Amniotic epithelial cell (primary cell): ENCODE results near the gene CCL25.

Source experiments
- DNase-seq: peaks from one replicate; pipeline ENCODE4 v3.0.0-alpha.2; 2010; ENCODE audit warnings: low read depth

CCL25 gene

DNA sequence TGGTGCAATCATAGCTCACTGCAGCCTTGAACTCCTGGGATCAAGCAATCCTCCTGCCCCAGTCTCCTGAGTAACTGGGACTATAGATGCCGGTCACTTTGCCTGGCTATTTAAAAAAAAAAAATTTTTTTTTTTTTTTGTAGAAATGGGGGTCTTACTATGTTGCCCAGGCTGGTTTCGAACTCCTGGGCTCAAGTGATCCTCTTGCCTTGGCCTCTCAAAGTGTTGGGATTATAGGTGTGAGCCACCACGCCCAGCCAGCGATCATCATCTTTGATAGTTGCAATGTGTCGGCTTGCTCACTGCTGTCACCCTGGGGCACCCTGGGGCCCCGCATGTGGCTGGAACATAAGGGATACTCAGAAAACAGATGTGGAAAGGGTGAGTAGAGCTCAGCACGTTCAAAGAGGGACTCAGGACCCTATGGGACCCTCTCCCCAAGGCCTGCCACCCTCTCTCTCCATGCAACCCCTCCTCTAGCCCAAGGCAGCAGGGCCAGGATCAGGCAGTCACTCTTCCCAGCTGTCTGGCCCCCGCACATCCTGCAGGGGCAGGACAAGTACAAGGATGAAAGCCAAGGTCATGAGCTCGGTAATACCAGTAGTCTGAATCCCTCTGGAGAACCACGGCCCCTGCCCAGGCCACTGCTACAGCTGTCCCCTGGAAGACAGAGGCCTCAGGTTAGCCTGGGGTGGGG lies 6.5 kb upstream of the CCL25 start:
- DNase-seq, result no peak

DNA sequence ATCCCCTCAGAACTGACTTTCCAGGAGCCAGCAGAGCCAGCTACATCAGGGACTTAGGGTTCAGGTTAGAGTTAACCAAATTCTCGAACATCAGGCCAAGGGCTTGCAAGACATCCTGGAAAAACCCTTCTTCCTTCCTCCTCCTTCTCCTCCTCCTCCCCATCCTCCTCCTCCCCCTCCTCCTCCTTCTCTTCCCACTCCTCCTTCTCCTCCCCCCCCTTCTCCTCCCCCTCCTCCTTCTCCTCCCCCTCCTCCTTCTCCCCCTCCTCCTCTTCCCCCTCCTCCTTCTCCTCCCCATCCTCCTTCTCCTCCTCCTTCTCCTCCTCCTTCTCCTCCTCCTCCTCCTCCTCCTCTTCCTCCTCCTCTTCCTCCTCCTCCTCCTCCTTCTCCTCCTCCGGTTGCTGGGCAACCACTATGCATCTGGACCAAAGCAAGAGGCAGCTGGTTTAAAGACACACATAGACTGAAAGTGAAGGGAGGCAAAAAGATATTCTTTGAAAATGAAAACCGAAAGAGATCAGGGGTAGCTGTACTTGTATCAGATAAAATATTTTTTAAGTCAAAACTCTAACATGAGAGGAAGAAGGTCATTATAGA lies 5.9 kb upstream of the CCL25 start:
- no peak for DNase-seq

DNA sequence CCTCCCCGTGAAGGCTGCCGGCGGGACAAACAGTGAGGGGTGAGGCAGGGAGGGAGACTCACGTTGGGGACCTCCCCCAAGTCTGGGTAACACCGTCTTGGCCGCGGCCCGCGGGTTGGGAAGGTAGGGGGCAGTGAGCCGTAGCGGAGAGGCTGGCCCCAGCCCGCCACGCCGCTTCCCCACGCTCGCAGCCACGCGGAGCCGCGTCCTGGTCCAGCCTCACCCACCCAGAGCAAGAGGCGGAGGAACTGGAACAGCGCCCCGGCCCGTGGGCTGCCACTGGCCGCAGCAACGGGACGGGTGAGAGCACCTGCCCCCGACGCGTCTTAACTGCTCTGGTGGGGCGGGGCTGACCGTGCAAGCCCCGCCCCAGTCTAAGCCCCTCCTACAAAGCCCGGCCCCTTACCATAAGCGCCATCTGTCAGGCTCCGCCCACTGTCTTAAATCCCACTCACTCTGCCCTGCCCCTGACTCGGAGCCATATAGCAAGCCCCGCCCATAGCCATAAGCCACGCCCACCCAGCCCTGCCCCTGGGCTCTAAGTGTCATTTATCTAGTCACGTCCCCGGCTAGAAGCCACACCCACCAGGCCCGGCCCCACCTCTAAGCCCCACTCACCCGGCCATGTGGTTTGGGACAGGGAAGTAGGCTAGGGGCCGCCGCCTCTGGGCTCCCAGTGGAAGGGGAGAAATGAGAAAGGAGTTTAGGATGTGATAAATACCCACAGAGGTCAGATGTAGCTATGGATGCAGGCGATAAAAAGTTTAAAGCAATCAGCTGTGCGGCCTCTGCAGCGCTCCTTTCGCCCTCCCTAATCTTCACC lies 2.1 kb upstream of the CCL25 start:
- peak; percentile 63 for DNase-seq

DNA sequence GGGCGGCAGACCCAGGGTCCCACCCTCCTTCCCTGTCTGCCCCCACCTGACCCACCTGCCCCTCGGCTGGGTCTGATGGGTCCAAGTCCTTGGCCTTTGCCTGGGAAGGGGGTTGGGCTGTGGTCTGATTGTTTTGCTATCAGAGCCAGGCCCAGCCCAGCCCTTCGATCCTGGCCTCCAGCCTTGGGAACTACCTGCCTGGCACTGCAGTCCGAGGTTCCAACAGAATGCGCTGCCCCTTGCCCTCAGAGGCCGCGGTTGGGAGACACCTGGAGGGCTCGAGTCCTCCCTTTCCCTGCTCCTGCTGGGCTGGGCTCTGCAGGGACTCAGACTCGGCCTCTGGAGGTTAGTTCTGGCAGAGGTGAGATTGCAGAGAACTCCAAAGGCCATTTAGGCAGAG lies 1.6 kb downstream of the CCL25 start:
- no peak for DNase-seq

DNA sequence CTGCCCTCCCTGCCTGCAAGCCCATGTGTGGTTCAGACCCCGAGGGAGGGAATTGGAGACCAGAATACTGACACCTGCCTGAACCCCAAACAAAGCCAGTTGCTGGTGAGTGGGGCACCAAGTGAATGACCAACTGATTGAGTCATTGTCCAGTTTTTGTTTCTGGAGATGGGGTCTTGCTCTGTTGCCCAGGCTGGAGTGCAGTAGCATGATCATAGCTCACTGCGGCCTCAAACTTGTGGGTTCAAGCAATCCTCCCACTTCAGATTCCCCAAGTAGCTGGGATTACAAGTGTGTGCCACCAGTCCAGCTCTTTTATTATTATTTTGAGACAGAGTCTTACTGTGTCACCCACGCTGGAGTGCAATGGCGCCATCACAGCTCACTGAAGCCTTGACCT lies 4.0 kb downstream of the CCL25 start:
- DNase-seq, result no peak

DNA sequence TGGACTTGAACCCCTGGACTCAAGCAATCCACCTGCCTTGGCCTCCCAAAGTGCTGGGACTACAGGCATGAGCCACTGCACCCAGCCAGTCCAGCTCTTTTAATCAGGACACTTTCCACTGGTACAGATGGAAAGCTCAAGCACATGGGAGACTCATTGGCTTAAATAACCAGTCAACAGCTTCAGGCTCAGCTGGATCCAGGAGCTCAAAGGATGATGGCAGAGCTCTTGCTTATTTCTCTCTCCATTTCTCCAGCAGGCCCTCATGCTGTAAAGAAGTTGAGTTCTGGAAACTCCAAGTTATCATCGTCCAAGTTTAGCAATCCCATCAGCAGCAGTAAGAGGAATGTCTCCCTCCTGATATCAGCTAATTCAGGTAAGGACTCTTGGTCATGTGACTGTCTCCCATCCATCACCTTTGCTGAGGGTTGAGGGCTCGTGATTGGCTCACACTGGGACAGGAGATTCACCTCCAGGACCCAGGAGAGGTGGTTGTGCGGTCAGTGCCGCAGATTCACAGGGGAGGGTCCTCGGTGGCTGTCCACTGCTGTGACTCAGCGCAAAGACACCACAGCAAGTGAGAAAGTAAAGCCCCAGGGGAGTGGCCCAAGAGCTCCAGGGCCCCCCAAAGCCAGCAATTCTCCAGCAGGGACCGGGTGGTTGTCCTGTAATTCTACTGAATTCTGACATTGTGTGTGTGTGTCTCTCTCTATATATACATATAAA lies 5.1 kb downstream of the CCL25 start:
- no peak for DNase-seq

DNA sequence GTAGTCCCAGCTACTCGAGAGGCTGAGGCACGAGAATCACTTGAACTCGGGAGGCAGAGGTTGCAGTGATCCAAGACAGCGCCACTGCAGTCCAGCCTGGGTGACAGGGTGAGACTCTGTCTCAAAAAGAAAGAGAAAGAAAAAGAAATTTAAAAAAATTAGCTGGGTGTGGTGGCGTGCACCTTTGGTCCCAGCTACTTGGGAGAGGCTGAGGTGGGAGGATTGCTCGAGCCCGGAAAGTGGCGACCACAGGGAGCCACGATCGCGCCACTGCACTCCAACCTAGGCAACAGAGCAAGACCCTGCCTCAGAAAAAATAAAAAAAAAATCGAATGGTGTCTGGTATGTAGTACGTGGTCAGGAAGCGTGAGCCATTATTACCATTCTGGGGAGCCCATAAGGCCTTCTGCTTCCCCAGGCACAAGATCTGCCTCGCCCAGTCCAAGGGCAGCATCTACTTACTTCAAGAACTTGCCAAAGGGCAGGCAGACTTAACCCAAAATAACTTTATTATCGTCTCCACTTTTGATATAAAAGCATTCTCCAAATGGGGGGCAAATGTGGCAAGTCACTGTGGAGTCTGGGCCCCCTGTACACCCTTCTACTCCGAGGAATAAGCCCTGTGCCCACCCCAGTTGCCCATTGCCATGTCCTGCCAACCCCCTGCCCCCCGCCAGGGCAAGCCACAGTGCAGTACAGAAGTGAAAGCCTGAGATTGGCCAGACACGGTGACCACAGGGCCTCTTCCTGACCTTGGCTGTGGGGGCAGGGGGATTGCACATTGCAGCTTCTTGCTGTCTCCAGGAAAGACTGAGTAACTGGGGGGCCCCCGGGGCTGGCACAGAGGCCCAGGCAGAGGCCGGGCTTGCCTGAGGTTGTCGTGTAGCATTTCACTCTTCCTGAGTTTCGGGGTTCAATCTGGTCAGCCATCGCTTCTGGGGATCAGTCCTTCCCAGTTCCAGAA lies 12.6 kb downstream of the CCL25 start:
- peak; percentile 24 for DNase-seq

DNA sequence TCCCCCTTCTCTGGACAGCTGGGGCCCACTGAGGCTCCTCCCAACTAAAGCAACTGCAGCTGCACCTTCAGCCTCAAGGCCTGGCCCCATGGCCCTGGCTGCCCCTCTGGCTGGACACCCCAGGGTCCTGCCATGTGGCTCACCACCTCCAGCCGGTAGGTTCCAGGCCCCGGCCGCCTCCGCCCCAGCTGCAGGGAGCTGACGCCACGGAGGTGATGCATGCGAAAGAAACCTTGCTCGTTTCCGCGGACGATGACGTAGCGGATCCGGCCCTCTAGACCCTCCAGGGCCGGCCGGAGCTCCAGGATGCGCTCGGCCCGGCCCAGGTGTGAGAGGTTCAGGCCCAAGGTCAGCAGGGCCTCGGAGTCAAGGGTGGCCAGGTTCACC lies 13.3 kb downstream of the CCL25 start:
- no peak for DNase-seq

DNA sequence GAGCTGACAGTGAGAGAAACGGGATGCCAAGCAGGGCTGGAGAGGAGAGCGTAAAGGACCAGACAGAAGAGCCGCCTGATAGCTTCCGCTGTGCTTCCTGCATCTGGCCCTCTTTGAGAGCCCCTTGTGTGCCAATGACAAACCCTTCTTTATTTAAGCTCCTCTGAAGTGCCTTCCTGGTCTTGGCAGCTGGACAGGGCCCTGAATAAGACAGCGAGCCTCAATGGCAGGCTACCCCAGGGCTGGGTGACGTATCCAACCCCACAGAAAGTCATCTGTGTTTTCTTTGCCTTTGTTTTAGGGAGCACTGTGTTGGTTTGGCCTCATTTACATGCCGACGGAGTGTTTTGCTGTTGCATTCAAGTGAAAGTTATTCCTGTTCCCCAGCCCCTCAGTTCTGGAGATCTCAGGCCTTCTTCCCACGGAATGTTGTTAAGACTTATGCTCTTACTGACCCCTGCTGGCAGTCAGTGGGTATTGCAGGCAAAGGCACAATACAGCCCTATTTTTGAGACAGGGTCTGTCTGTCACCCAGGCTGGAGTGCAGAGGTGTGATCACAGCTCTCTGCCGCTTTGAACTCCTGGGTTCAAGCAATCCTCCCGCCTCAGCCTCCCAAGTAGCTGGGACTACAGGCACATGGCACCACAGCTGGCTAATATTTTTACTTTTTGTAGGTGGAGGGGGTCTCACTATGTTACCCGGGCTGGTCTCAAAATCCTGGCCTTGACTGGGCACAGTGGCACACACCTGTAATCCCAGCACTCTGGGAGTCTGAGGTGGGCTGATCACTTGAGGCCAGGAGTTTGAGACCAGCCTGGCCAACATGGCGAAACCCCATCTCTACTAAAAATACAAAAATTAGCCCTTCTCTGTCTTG lies 16.8 kb downstream of the CCL25 start:
- DNase-seq, result no peak

DNA sequence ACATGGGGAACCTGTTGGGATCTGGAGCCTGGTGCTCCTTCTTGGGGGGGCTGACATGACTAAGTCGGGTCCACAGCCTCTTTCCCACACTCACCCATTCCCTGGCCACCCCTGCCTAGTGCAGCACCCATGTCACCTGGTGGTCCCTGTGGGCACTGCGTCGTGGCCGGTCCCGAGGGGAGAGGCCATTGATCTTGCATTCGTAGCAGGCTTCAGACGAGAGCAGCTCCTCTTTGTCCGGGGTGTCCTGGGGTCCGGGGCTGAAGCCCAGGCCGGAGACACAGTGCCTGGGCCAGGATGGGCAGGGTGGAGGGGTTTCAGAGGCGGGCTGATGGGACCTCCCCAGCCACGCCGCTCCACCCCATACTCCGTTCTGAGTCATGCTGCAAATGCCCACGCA lies 19.4 kb downstream of the CCL25 start:
- no peak for DNase-seq

DNA sequence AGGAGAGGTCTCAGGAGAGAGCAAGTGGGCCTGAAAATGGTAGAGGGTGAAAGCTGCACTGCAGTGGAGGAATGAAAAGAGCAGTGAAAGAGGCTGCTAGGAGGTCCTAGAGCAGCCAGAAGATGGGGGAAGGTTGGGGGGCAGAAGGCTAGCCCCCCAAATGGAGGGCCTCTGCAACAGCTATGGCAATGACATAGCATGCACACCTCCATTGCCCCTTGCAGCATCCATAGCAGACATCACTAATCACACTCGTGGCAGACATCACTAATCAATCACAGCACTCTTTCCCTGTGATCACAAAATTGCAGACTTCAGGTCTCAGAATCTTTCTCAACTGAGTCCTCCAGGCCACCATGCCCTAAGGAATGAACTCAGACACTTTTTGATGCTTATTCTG lies 21.9 kb downstream of the CCL25 start:
- DNase-seq, result no peak

DNA sequence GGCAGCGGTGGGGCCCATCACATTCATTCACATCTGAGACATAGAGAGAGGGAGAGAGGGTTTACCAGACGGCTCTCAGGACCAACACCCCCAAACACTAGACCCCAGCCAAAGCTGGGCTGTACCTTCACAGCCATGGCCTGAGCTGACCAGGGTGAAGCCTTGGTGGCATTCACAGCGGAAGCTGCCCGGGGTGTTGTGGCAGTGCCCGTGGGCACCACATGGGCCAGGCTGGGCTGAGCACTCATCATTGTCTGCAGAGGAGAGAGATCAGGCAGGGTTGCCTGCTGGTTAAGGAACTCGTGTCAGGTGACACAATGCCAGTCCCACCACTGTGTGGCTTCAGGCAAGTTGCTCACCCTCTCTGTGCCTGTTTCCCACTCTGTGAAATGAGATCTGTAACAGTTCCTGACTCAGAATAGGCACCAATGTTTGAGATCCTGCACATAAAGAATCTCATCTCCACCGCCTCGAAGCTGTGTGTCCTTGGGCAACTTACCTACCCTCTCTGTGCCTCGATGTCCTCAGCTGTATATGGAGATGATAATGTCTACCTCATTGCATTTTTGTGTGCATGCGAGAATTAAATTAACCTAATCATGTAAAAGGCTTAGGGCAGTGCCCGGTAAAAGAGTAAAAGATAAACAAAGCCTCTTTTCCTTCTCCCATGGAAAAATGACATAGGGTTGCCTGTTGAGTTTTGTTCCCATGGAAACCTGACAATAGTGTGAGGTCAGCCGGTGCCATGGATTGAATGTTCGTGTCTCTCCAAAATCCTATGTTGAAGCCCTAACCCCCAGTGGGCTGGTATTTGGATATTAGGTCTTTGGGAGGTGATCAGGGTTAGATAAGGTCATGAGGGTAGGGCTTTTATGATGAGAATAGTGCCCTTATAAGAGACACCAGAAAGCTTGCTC lies 22.9 kb downstream of the CCL25 start:
- no peak for DNase-seq

DNA sequence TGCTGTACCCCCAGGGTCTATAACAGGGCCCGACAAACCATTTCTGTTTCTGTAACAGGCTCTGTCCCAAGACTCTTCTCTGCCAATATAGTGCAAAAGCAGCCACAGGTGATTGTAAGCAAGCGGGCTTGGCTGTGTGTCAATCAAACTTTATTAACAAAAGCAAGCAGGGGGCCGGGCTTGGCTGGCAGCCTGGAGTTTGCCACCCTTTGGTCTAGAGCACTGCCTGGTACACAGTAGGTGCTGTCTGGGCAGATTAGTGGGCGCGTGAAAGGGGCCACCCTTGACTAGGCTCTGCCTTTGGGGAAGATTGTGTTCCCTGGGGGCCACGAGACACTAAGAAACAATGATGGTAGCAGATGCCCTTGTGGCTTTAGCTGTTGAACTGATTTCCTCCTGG lies 27.4 kb downstream of the CCL25 start:
- no peak for DNase-seq

DNA sequence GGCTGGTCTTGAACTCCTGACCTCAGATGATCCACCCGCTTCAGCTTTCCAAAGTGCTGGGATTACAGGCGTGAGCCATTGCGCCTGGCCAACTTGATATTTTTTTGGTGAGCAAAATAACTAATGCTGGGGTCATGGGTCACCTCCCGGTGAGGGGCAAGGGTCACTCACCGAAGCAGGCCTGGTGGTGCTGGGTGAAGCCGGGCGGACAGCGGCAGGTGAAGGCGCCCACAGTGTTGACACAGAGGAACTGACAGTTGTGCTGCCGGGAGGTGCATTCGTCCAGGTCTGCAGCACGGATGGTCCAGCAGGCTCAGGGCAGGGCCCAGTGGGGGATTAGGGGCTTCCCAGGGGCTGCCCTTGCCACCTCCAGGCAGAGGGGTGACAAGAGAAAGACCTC lies 28.3 kb downstream of the CCL25 start:
- no peak for DNase-seq

DNA sequence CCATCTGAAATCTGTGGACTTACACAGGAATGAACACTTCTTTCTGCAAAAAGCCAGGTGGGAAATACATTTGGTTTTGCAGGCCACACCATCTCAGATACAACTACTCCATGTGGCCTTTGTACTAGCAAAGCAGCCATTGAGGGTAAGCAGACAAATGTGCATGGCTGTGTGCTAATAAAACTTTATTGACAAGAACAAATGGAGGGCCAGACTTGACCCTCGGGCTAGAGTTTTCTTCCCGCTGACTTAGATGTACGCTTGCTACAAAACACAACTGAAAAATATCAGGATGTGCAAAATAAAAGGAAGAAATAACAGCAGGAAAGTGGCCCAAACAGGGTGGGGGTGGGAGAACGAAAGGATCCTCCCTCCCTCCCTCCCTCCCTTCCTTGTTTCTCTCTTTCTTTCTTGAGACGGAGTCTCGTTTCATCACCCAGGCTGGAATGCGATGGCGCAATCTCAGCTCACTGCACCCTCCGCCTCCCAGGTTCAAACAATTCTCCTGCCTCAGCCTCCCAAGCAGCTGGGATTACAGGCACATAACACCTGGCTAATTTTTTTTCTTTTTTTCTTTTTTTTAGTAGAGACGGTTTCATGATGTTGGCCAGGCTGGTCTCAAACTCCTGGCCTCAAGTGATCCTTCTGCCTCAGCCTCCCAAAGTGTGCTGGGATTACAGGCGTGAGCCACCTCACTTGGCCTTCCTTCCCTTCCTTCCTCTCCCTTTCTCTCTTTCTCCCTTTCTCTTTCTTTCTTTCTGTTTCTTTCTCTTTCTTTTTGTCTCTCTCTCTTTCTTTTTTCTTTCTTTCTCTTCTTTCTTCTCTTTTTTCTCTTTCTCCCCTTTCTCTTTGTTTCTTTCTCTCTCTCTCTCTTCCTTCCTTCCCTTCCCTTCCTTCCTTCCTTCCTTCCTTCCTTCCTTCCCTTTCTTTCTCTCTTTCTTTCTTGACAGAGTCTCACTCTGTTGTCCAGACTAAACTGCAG lies 29.3 kb downstream of the CCL25 start:
- DNase-seq, result peak; percentile 45

DNA sequence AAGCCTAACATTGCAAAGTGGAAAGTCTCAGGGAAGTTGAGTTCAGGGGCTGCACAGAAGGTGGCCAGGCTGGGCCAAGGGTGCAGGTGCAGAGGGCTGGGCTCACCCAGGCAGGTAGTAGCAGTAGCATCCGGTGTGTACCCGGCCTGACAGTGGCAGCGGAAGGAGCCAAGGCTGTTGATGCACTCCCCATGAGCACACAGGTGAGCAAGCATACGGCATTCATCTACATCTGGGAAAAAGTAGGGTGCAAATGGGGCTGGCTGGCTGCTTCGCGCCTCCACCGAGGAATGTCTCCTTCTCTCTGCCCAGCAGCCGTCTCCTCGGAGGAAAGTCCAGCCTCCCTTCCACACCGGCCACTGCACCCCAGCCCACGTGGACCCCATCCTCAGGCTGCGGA lies 30.6 kb downstream of the CCL25 start:
- DNase-seq, result no peak

DNA sequence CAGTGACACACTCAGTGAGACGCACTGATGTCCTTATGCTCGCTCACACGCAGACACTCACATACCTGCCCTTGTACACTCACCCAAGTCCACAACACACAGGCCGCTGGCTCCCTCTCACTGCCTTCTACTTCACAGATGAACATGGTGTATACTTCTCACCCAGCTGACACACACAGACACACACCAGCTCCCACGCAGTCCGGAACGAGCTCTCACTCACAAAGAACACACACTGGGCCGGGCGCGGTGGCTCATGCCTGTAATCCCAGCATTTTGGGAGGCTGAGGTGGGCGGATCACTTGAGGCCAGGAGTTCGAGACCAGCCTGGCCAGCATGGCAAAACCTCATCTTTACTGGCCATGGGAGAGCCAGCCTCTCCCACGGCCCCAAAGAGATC lies 31.6 kb downstream of the CCL25 start:
- no peak for DNase-seq
